PC-3 (cell line): Measurements from ENCODE around the gene EGR2.

Source experiments
- CTCF ChIP-seq: fragments of 300-600 bp; sonication (generic); conservative IDR thresholded peaks from 2 replicates; pipeline ENCODE4 v1.5.1; 2017; ENCODE audit warnings: antibody characterized with exemption, low read depth, mild to moderate bottlenecking, low read length
- EZH2 ChIP-seq: fragments of 300-600 bp; sonication (generic); IDR thresholded peaks from one replicate; pipeline ENCODE4 v1.6.1; 2017; ENCODE audit warnings: antibody characterized with exemption, mild to moderate bottlenecking, low read length; ENCODE audit not compliant: unreplicated experiment
- EZH2phosphoT487 ChIP-seq: fragments of 300-600 bp; sonication (generic); IDR thresholded peaks from 2 replicates; pipeline ENCODE4 v1.6.1; 2018; ENCODE audit warnings: mild to moderate bottlenecking, antibody characterized with exemption, low read length, borderline replicate concordance

GRCh38 chr10:62813981-62814380, 2.2 kb downstream of the EGR2 start:
- TF ChIP-seq EZH2phosphoT487, result no peak
- TF ChIP-seq CTCF, result no peak
- TF ChIP-seq EZH2, result no peak
